Hypothalamus (tissue), 51 donors: ENCODE data around the gene OPRPN.

Experiments
- DNase-seq, 51 donors: peaks; one replicate each; lab custom pipeline; 2025; lab: John Stamatoyannopoulos, UW

Gene OPRPN

DNA sequence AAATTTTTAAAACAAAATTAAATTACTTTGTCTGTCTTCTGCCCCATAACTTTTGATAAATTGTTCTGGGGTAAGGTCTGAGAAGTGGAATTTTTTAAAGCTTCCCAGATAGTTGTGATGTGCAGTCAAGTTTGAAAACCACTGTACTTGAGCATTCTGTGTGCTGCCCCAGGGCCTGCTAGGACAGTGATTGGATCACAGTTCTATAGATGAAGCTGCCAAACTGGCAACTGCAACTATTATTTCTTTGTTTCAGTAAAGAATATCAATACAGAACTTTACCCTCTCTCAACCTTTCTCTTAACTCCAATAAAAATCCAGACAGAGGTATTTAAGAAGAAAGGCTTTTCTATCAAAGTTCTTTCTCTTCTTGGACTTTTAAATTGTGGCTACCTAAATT is at the start of gene OPRPN:
Gene OPRPN, plus strand, starts transcription at position 361 of the 400 bp plus-strand sequence. CDS start 1,346 bp downstream, outside the sequence.
- DNase-seq: no peak

DNA sequence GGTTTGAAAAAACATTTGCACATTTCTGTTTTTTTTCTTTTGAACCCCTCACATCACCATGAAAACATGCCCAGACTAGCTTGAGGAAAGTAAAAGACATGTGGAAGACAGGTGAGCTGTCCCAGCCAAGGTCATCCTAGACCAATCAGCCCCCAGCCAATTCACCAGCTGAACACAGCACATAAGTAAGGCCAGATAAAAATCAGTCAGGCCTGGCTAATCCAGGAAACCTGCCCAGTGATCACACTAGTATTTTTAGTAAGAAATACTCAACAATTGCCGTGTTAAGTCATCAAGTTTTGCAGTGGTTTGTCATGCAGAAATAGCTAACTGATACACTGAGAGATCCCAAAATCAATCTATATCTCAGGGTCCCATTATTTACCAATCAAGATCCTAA is 41.6 kb upstream of the OPRPN start:
- DNase-seq: no peak

- no peak for DNase-seq
Observed at GRCh38 chr4:70359115-70359661, 38.6 kb upstream of the OPRPN start.

- no peak for DNase-seq
Observed at GRCh38 chr4:70360460-70360859, 37.3 kb upstream of the OPRPN start, which contains the start of gene SMR3A. Gene SMR3A (plus strand): TSS chr4:70360760. CDS start chr4:70362116, 1,356 bp downstream.

DNA sequence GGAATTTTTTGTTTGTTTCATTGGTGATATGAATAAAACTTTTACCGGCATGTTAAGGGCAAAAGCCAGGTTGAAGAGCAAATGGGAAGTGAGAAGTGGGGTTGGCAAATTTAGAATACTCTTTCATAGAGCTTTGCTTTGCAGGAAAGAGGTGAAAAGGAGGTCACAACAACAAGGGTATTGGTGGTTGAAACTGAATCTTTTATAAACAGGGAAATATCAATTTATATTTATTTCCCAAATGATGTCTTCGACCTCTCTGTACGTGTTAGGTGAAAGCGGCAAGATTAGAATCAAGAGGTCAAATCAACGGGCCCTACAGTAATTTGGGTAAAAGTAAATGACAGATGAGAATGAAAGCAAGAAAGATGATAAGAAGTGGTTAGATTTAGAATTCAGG is 33.7 kb upstream of the OPRPN start:
- DNase-seq: no peak

- no peak for DNase-seq
Observed at GRCh38 chr4:70365479-70365878, 32.3 kb upstream of the OPRPN start.

GRCh38 chr4:70367813-70368212 is 29.9 kb upstream of the OPRPN start:
- DNase-seq: no peak

DNA sequence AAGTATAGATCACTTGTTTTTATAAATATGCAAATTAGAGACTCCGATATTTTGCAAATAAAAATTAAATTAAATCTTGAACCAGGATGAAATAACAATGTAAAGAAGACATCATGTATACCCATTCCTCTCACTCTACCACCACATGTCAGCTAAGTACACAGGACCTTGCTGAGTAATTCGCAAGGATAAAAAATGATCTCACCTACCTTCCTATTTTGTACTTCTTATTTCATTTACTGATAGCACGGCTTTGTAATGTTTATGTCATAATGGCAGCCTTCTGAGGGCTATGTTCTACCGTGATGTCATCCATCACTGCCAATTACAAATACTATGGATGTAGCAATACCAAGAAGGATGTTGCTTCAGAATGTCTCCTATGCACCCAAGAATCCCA is 25.8 kb upstream of the OPRPN start:
- DNase-seq: no peak

- DNase-seq: no peak
Observed at GRCh38 chr4:70372760-70373159, 25.0 kb upstream of the OPRPN start.

- DNase-seq: no peak
Observed at GRCh38 chr4:70380578-70380977, 17.2 kb upstream of the OPRPN start.

- no peak for DNase-seq
Observed at GRCh38 chr4:70382691-70383181, 15.0 kb upstream of the OPRPN start, which contains the start of gene SMR3B. Gene SMR3B (plus strand): TSS chr4:70383131. CDS start chr4:70384511, 1,380 bp downstream.

GRCh38 chr4:70392057-70392776 is 5.5 kb upstream of the OPRPN start:
- no peak for DNase-seq

- DNase-seq: no peak
Observed at GRCh38 chr4:70399319-70399718, 1.6 kb downstream of the OPRPN start.

- DNase-seq: no peak
Observed at GRCh38 chr4:70402762-70403161, 5.0 kb downstream of the OPRPN start.

- no peak for DNase-seq
Observed at GRCh38 chr4:70405765-70406164, 8.0 kb downstream of the OPRPN start.

- no peak for DNase-seq
Observed at GRCh38 chr4:70425306-70425705, 27.6 kb downstream of the OPRPN start.

DNA sequence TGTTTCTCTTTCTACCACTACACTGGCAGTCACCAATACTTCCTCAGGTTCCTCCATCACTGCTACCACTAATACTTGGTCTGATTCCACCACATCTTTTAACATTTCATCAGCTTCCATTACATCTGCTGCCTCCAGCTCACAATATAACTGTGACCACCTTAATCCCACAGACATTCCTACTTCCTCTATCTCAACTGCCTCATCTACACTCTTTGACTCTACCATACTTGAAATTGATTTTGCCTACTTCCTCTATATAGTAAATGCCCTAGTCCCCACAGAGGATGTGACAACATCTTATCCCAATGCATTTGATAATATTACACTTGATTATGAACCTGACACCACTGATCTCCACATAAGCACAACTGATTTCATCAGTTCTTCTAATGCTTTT is 29.0 kb downstream of the OPRPN start:
- DNase-seq: no peak

GRCh38 chr4:70437197-70437596 is 39.5 kb downstream of the OPRPN start:
- no peak for DNase-seq

- no peak for DNase-seq
Observed at GRCh38 chr4:70442474-70442873, 44.7 kb downstream of the OPRPN start.

DNA sequence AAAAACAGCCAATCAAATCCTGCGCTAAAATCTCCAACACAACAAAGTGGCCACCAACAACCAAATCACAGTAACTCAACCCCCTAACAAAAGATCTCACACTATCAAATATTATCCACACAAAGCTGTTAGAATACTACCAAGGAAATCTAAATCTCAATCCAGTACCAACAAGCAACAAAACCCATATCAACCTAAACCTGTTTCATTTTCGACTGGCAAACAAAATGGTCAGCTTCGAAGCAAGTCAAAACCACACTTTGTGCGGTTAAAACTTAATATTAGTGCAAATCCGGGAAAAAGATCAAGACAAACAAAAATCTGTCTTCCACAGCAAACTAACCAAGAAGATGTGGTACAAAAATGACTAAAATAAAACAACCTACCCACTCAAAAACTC is 45.6 kb downstream of the OPRPN start:
- no peak for DNase-seq

- no peak for DNase-seq
Observed at GRCh38 chr4:70449220-70449619, 51.5 kb downstream of the OPRPN start.

DNA sequence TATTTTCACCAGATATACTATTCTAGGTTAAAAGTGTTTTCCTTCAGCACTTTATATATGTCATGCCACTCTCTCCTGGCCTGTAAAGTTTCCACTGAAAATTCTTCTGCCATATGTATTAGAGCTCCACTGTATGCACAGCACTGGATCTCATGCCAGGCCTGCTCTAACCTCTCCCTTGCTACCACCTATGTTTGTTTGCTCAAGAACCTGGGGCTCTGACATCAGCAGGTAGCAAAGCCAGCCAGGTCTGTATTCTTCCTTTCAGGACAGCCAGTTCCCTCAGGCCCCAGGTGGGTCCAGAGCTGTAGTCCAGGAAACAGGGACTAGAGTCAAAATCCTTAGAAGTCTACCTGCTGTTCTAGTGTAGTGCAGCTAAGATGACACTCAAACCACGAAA is 55.2 kb downstream of the OPRPN start:
- DNase-seq: no peak
